H9 (cell line): Measurements from ENCODE around the gene CDYL. TPM values are rescaled to one million over a fixed set of nuclear protein-coding genes. Genes with fewer than 3 reads are reported as not detected.

Source experiments
- DNase-seq: peaks from one replicate; pipeline ENCODE4 v3.0.0-alpha.2; 2017
- H2AFZ ChIP-seq: one replicate; pipeline ENCODE4 v1.6.1; 2013; ENCODE audit warnings: mild to moderate bottlenecking, low read length, control low read depth, moderate library complexity
- H2AK5ac ChIP-seq: 2 replicates; pipeline ENCODE4 v1.6.1; 2013; ENCODE audit warnings: low read length, control low read depth, mixed read lengths; ENCODE audit not compliant: insufficient read length
- H2BK120ac ChIP-seq: one replicate; pipeline ENCODE4 v1.6.1; 2013; ENCODE audit warnings: low read depth, mild to moderate bottlenecking, low read length, control low read depth, inconsistent platforms; ENCODE audit not compliant: poor library complexity, severe bottlenecking
- H2BK12ac ChIP-seq: 2 replicates; pipeline ENCODE4 v1.6.1; 2013; ENCODE audit warnings: low read length, control low read depth, mixed read lengths, low read depth; ENCODE audit not compliant: insufficient read length
- H2BK15ac ChIP-seq: 2 replicates; pipeline ENCODE4 v1.6.1; 2013; ENCODE audit warnings: low read depth, low read length, control low read depth
- H2BK20ac ChIP-seq: one replicate; pipeline ENCODE4 v1.6.1; 2013; ENCODE audit warnings: low read depth, mild to moderate bottlenecking, low read length, control low read depth, inconsistent platforms; ENCODE audit not compliant: poor library complexity, severe bottlenecking
- H2BK5ac ChIP-seq: 2 replicates; pipeline ENCODE4 v1.6.1; 2013; ENCODE audit warnings: low read length, control low read depth, mixed read lengths; ENCODE audit not compliant: insufficient read length
- H3K14ac ChIP-seq: 2 replicates; pipeline ENCODE4 v1.6.1; 2013; ENCODE audit warnings: low read length, control low read depth; ENCODE audit not compliant: insufficient read depth
- H3K18ac ChIP-seq: 2 replicates; pipeline ENCODE4 v1.6.1; 2013; ENCODE audit warnings: low read depth, mild to moderate bottlenecking, mixed read lengths, low read length, control low read depth; ENCODE audit not compliant: insufficient read length
- H3K23ac ChIP-seq: 2 replicates; pipeline ENCODE4 v1.6.1; 2013; ENCODE audit warnings: low read length, control low read depth, mixed read lengths, low read depth; ENCODE audit not compliant: insufficient read length
- H3K23me2 ChIP-seq: 2 replicates; pipeline ENCODE4 v1.6.1; 2013; ENCODE audit warnings: low read depth, mild to moderate bottlenecking, mixed read lengths, low read length, control low read depth; ENCODE audit not compliant: insufficient read length, poor library complexity, severe bottlenecking
- H3K27ac ChIP-seq: 2 replicates; pipeline ENCODE4 v1.5.1; 2013; ENCODE audit warnings: low read length, control low read depth, mixed read lengths, low read depth; ENCODE audit not compliant: insufficient read length
- H3K27me3 ChIP-seq: 2 replicates; pipeline ENCODE4 v1.6.1; 2013; ENCODE audit warnings: low read length, control low read depth, inconsistent platforms; ENCODE audit not compliant: insufficient read depth
- H3K4ac ChIP-seq: 2 replicates; pipeline ENCODE4 v1.6.1; 2013; ENCODE audit warnings: low read depth, mild to moderate bottlenecking, control low read depth, inconsistent platforms, low read length, moderate library complexity
- H3K4me1 ChIP-seq: 2 replicates; pipeline ENCODE4 v1.6.1; 2013; ENCODE audit warnings: low read length, control low read depth, inconsistent platforms; ENCODE audit not compliant: insufficient read depth
- H3K4me2 ChIP-seq: 2 replicates; pipeline ENCODE4 v1.6.1; 2013; ENCODE audit warnings: low read length, control low read depth, mixed read lengths; ENCODE audit not compliant: insufficient read length, insufficient read depth
- H3K56ac ChIP-seq: 2 replicates; pipeline ENCODE4 v1.6.1; 2013; ENCODE audit warnings: low read depth, mild to moderate bottlenecking, mixed read lengths, low read length, control low read depth; ENCODE audit not compliant: insufficient read length
- H3K79me1 ChIP-seq: 2 replicates; pipeline ENCODE4 v1.6.1; 2013; ENCODE audit warnings: low read depth, mild to moderate bottlenecking, moderate library complexity, low read length, control low read depth, inconsistent platforms; ENCODE audit not compliant: insufficient read depth, poor library complexity, severe bottlenecking
- H3K79me2 ChIP-seq: 2 replicates; pipeline ENCODE4 v1.6.1; 2013; ENCODE audit warnings: low read length, control low read depth, inconsistent platforms; ENCODE audit not compliant: insufficient read depth
- H3K9ac ChIP-seq: 2 replicates; pipeline ENCODE4 v1.6.1; 2013; ENCODE audit warnings: low read length, control low read depth, mixed read lengths; ENCODE audit not compliant: insufficient read length; ENCODE audit errors: extremely low read depth
- H3K9me3 ChIP-seq: one replicate; pipeline ENCODE4 v1.6.1; 2013; ENCODE audit warnings: low read depth, low read length, inconsistent platforms; ENCODE audit not compliant: control insufficient read depth
- H3T11ph ChIP-seq: one replicate; pipeline ENCODE4 v1.6.1; 2013; ENCODE audit warnings: mild to moderate bottlenecking, low read length, control low read depth, inconsistent platforms
- H4K20me1 ChIP-seq: one replicate; pipeline ENCODE4 v1.6.1; 2013; ENCODE audit not compliant: control insufficient read depth, insufficient read length, insufficient read depth
- H4K5ac ChIP-seq: 2 replicates; pipeline ENCODE4 v1.6.1; 2013; ENCODE audit warnings: low read depth, mild to moderate bottlenecking, mixed read lengths, low read length, control low read depth; ENCODE audit not compliant: insufficient read length
- H4K8ac ChIP-seq: replicated peaks from 2 replicates; pipeline ENCODE4 v1.6.1; 2013; ENCODE audit warnings: low read length, control low read depth, mixed read lengths, low read depth; ENCODE audit not compliant: insufficient read length
- H4K91ac ChIP-seq: 2 replicates; pipeline ENCODE4 v1.6.1; 2013; ENCODE audit warnings: low read depth, mild to moderate bottlenecking, moderate library complexity, mixed read lengths, low read length, control low read depth; ENCODE audit not compliant: insufficient read length
- H3K27ac Mint-ChIP-seq, 3 experiments: 2 replicates in 2 of 3; 3 replicates in 1 of 3; pipeline ENCODE4 v1.8.0; 2020 to 2021; ENCODE audit warnings: mixed read lengths in 3 of 3, mild to moderate bottlenecking in 1 of 3, moderate library complexity in 1 of 3
- H3K27me3 Mint-ChIP-seq: 2 replicates; pipeline ENCODE4 v1.8.0; 2021; ENCODE audit warnings: low read depth, mild to moderate bottlenecking, moderate library complexity, mixed read lengths
- H3K36me3 Mint-ChIP-seq, 3 experiments: 2 replicates in 2 of 3; 3 replicates in 1 of 3; pipeline ENCODE4 v1.8.0; 2020 to 2021; ENCODE audit warnings: low read depth in 3 of 3, mixed read lengths in 3 of 3; ENCODE audit not compliant: insufficient read depth in 1 of 3
- H3K4me1 Mint-ChIP-seq, 2 experiments: 2 replicates each; pipeline ENCODE4 v1.8.0; 2020; ENCODE audit warnings: mixed read lengths in 2 of 2
- H3K4me3 Mint-ChIP-seq, 2 experiments: 2 replicates in 1 of 2; 3 replicates in 1 of 2; pipeline ENCODE4 v1.8.0; 2020 to 2021; ENCODE audit warnings: mild to moderate bottlenecking in 2 of 2, mixed read lengths in 2 of 2, moderate library complexity in 1 of 2
- H3K9me3 Mint-ChIP-seq, 2 experiments: 2 replicates in 1 of 2; 3 replicates in 1 of 2; pipeline ENCODE4 v1.8.0; 2020; ENCODE audit warnings: mild to moderate bottlenecking in 2 of 2, mixed read lengths in 2 of 2, moderate library complexity in 1 of 2
- CTCF ChIP-seq: fragments of 200-600 bp; sonication (generic); conservative IDR thresholded peaks from 3 replicates; pipeline ENCODE4 v1.8.0; 2021; ENCODE audit warnings: antibody characterized with exemption, mild to moderate bottlenecking
- WGBS: extraction: QIAGEN DNeasy Blood & Tissue Kit; methylation state at CpG from one replicate; pipeline ENCODE4 v1.1.7; 2013; ENCODE audit warnings: missing lambda C conversion rate, low lambda C conversion rate, mixed read lengths; ENCODE audit not compliant: insufficient read length; ENCODE audit errors: extremely low coverage; 5-methylcytosine and 5-hydroxymethylcytosine counted together
- total RNA-seq: library from RNA; stranded (reverse); gene quantifications from 2 replicates; pipeline ENCODE4 v1.2.1, GENCODE V29; 2021

Gene CDYL
- total RNA-seq, 1 experiment from 2014 or later: 95.0 TPM

- WGBS: no CpG with 5 or more reads among the region's 5 CpGs
- peaks cover 15 to 22% of the 10 kb centered on the region in 2 experiments for H3K4me1 Mint-ChIP-seq
- H3K9me3 ChIP-seq: no peaks in the 10 kb centered on the region
These were observed 191.3 kb downstream of the CDYL start for GRCh38 chr6:4967301-4968030.

More at GRCh38 chr6:4967301-4968030, 191.3 kb downstream of the CDYL start:
- no peak overlapping the region for H3K27ac Mint-ChIP-seq
- Histone ChIP-seq H4K91ac (no peak overlapping the region), H3K4ac (no peak overlapping the region), H3K23me2 (no peaks in the 10 kb centered on the region), H4K5ac (no peak overlapping the region), H3K23ac (no peak overlapping the region), H2BK20ac (no peak overlapping the region), H2BK15ac (no peak overlapping the region), H3K56ac (no peak overlapping the region), H4K20me1 (no peaks in the 10 kb centered on the region), H3T11ph (no peak overlapping the region), H3K9ac (no peak overlapping the region), H3K4me1 (no peaks in the 10 kb centered on the region; the same call in 1 of the 2 replicates), H2AK5ac (no peak overlapping the region), H3K14ac (no peak overlapping the region), H2BK120ac (no peak overlapping the region), H3K79me2 (no peaks in the 10 kb centered on the region), H4K8ac (no peak overlapping the region), H3K27me3 (no peaks in the 10 kb centered on the region), H2AFZ (no peak overlapping the region), H2BK5ac (no peak overlapping the region), H3K18ac (no peak overlapping the region), H2BK12ac (no peak overlapping the region), H3K27ac (no peak overlapping the region), H3K79me1 (no peaks in the 10 kb centered on the region), H3K4me2 (no peak overlapping the region)
- H3K36me3 Mint-ChIP-seq: no peaks in the 10 kb centered on the region
- no peak for DNase-seq
- H3K4me3 Mint-ChIP-seq: no peak overlapping the region
- peaks cover 3% of the 10 kb centered on the region; the same call in 1 of the 2 replicates for H3K27me3 Mint-ChIP-seq
- H3K9me3 Mint-ChIP-seq: no peaks in the 10 kb centered on the region; a peak in 1 of 5 replicates
- no peak for TF ChIP-seq CTCF
